HepG2 (cell line): ENCODE results near the gene MFSD12. TPM values are rescaled to one million over a fixed set of nuclear protein-coding genes. Genes with fewer than 3 reads are reported as not detected.

Source experiments
- ATAC-seq: fragments of 200-7000 bp; cut with Tn5 transposase; 3 replicates; pipeline ENCODE4 v1.9.1; 2020; ENCODE audit warnings: mild to moderate bottlenecking, moderate library complexity
- BruUV-seq: library from RNA; stranded (reverse); fragments of 400-500 nt; replicated peaks from 2 replicates; lab custom pipeline; 2021; lab: Mats Ljungman, UMichigan
- CTCF ChIA-PET: fragments of 300-600 bp; formaldehyde crosslinking; extraction: SDS; loops from one replicate; lab custom pipeline; 2021; ENCODE audit warnings: low total read pairs, inconsistent platforms, low intra/inter-chr PET ratio; lab: Yijun Ruan, JAX
- POLR2A ChIA-PET: fragments of 350-600 bp; sonication (Branson Sonifier 250); formaldehyde crosslinking; loops from one replicate; lab custom pipeline; 2020; ENCODE audit warnings: antibody characterized with exemption, inconsistent platforms; lab: Yijun Ruan, JAX
- DNase-seq: peaks from one replicate; pipeline ENCODE4 v3.0.0-alpha.2; 2015; ENCODE audit warnings: low spot score
- FAIRE-seq: peaks from 3 replicates; lab custom pipeline; 2011; peaks lifted over from hg19 to GRCh38; lab: Jason Lieb, UNC
- H2AFZ ChIP-seq: one replicate; pipeline ENCODE4 v1.6.1; 2011; ENCODE audit warnings: low read length, inconsistent platforms
- H3K27ac ChIP-seq: fragments of 300-600 bp; 3 replicates; pipeline ENCODE4 v1.8.0; 2011; ENCODE audit warnings: mixed run types, mild to moderate bottlenecking, mixed read lengths, low read length, inconsistent platforms; ENCODE audit not compliant: insufficient read depth; ENCODE audit errors: extremely low read length
- H3K27me3 ChIP-seq, 2 experiments: fragments of 200-600 bp in 1 of 2; 2 replicates in 1 of 2; 3 replicates in 1 of 2; pipeline versions ENCODE4 v1.6.0 to v1.8.0; 2011; ENCODE audit warnings: low read length in 2 of 2, mild to moderate bottlenecking in 2 of 2, moderate library complexity in 2 of 2, inconsistent platforms in 1 of 2; ENCODE audit not compliant: insufficient read depth in 2 of 2, control insufficient read depth in 1 of 2
- H3K36me3 ChIP-seq, 2 experiments: fragments of 200-600 bp in 1 of 2; replicated peaks in 1 of 2; 2 replicates in 1 of 2; 3 replicates in 1 of 2; pipeline versions ENCODE4 v1.5.1 to v1.8.0; 2011; ENCODE audit warnings: low read length in 2 of 2, inconsistent platforms in 1 of 2; ENCODE audit not compliant: insufficient read depth in 2 of 2, control insufficient read depth in 1 of 2
- H3K4me1 ChIP-seq: 2 replicates; pipeline ENCODE4 v1.5.1; 2012; ENCODE audit warnings: low read length, inconsistent platforms; ENCODE audit not compliant: insufficient read depth
- H3K4me2 ChIP-seq: 2 replicates; pipeline ENCODE4 v1.6.0; 2011; ENCODE audit warnings: low read depth, low read length, inconsistent platforms
- H3K4me3 ChIP-seq, 3 experiments: fragments of 200-600 bp in 1 of 3; sonication (generic), shearing (Covaris generic) in 1 of 3; replicated peaks in 1 of 3; 2 replicates each; pipeline ENCODE4 v1.5.1; 2011 to 2016; ENCODE audit warnings: low read length in 3 of 3, inconsistent platforms in 2 of 3, low read depth in 2 of 3, mild to moderate bottlenecking in 2 of 3, control low read depth in 1 of 3, mixed read lengths in 1 of 3; ENCODE audit not compliant: insufficient read depth in 1 of 3
- H3K79me2 ChIP-seq: one replicate; pipeline ENCODE4 v1.6.1; 2011; ENCODE audit warnings: low read length, inconsistent platforms; ENCODE audit not compliant: insufficient read depth
- H3K9ac ChIP-seq: 2 replicates; pipeline ENCODE4 v1.6.0; 2011; ENCODE audit warnings: mild to moderate bottlenecking, low read depth, low read length, inconsistent platforms; ENCODE audit not compliant: insufficient read depth
- H3K9me3 ChIP-seq: 2 replicates; pipeline ENCODE4 v1.5.1; 2012; ENCODE audit warnings: mild to moderate bottlenecking, low read length
- H4K20me1 ChIP-seq: 2 replicates; pipeline ENCODE4 v1.6.0; 2011; ENCODE audit warnings: inconsistent platforms, mild to moderate bottlenecking, low read length, moderate library complexity; ENCODE audit not compliant: insufficient read depth
- ATF7-NPFF ChIP-seq: sonication (generic); formaldehyde crosslinking; IDR thresholded peaks from 2 replicates; pipeline ENCODE4 v1.8.1; 2023; ENCODE audit warnings: mild to moderate bottlenecking, low read depth, missing genetic modification reagents, moderate library complexity
- ATRX ChIP-seq: sonication (generic); formaldehyde crosslinking; IDR thresholded peaks from 2 replicates; pipeline ENCODE4 v1.4.0; 2020; ENCODE audit warnings: missing genetic modification reagents, borderline replicate concordance
- CEBPB ChIP-seq: IDR thresholded peaks from 2 replicates; pipeline ENCODE4 v1.6.1; 2011; ENCODE audit warnings: low read depth, low read length, improper control_type of control experiment, borderline replicate concordance
- DMAP1 ChIP-seq: IDR thresholded peaks from 2 replicates; pipeline ENCODE4 v1.6.1; 2016
- NR2F6 ChIP-seq, 2 experiments: IDR thresholded peaks; 2 replicates each; pipeline ENCODE4 v1.6.1; 2016; ENCODE audit warnings: antibody characterized with exemption in 1 of 2, mild to moderate bottlenecking in 1 of 2
- SAP130 ChIP-seq: IDR thresholded peaks from 2 replicates; pipeline ENCODE4 v1.6.1; 2016; ENCODE audit warnings: low read depth
- SIX4 ChIP-seq: sonication (generic); formaldehyde crosslinking; IDR thresholded peaks from 2 replicates; pipeline ENCODE4 v1.4.0; 2020; ENCODE audit warnings: missing genetic modification reagents
- STAG1 ChIP-seq: sonication (generic); formaldehyde crosslinking; IDR thresholded peaks from 2 replicates; pipeline ENCODE4 v1.4.0; 2020; ENCODE audit warnings: missing genetic modification reagents
- TAF15 ChIP-seq: fragments of 200-400 bp; formaldehyde crosslinking; IDR thresholded peaks from one replicate; pipeline ENCODE4 v1.6.1; 2018; ENCODE audit warnings: mild to moderate bottlenecking, low read depth, low read length; ENCODE audit not compliant: poor library complexity, severe bottlenecking
- TCF7L2 ChIP-seq: IDR thresholded peaks from 2 replicates; pipeline ENCODE4 v1.6.1; 2011; ENCODE audit warnings: mild to moderate bottlenecking, low read depth, low read length, moderate library complexity
- WGBS: methylation state at CpG from one replicate; pipeline ENCODE4 v1.1.6; 2017; ENCODE audit warnings: low lambda C conversion rate; 5-methylcytosine and 5-hydroxymethylcytosine counted together
- in situ Hi-C: cut with HindIII; loops from 2 replicates; pipeline ENCODE4 v1.10.0; 2017; ENCODE audit warnings: low pct_unique_long_range_greater_than_20kb; ENCODE audit not compliant: extremely low pct_ligation_motif_present
- intact Hi-C: fragments of 100-400 bp; cut with micrococcal nuclease; formaldehyde crosslinking; loops from one replicate; pipeline ENCODE4 v1.10.0; 2022; ENCODE audit not compliant: unreplicated experiment
- polyA plus RNA-seq, 8 experiments: library from polyadenylated mRNA; depleted of rRNA in 3 of 8; stranded (reverse) in 7 of 8; unstranded in 1 of 8; fragments of >200 nt; fragmentation: Illumina TruSeq in 4 of 8; extraction: Trizol in 4 of 8; gene quantifications; 2 replicates each; pipeline versions ENCODE4 v1.2.1 to v1.2.3, GENCODE V29; 2011 to 2016; ENCODE audit warnings: low read depth in 4 of 8, missing spikeins in 1 of 8, mixed read lengths in 1 of 8; ENCODE audit not compliant: insufficient read depth in 1 of 8
- total RNA-seq, 5 experiments: library from RNA; depleted of rRNA; stranded (reverse); fragments of >200 nt; fragmentation: Illumina TruSeq; extraction: Trizol; gene quantifications; 2 replicates each; pipeline ENCODE4 v1.2.3, GENCODE V29; 2016; ENCODE audit warnings: low read depth in 1 of 5
- TF ChIP-seq, protein P1 (sequence below): sonication (generic); formaldehyde crosslinking; IDR thresholded peaks from 2 replicates; pipeline ENCODE4 v1.5.0; 2020; ENCODE audit warnings: missing genetic modification reagents
- TF ChIP-seq, protein P2 (sequence below): sonication (generic); formaldehyde crosslinking; IDR thresholded peaks from 2 replicates; pipeline ENCODE4 v1.4.0; 2020; ENCODE audit warnings: mild to moderate bottlenecking, missing genetic modification reagents

MFSD12 gene
- total and polyA plus RNA-seq, 2 of the 13 experiments (the other 11 are each of a cell fraction or from before 2014, with no cell fraction given): 27.2 to 29.1 TPM

DNA sequence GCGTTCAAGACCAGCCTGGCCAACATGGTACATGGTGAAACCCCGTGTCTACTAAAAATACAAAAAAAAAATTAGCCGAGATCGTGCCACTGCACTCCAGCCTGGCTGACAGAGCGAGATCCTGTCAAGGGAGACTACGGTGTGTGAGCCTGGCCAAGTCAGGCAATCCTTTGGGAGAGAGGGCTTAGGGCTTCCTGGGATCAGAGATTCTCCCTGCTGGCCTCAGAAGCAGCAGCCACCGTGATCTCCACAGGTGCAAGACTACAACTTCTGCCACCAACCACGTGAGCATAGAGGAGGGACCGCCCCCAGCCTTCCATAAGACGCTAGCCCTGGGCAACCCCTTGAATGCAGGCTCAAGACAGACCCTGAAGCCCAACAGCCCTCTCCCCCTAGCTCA is 7.6 kb downstream of the MFSD12 start:
- intact Hi-C loops (no loop called here), in situ Hi-C loops (no loop called here)
- no peaks in the 10 kb centered on the region for H3K9me3 ChIP-seq
- H4K20me1 ChIP-seq: no peaks in the 10 kb centered on the region
- H3K36me3 ChIP-seq: peaks cover 0 to 10% of the 10 kb centered on the region in 2 experiments; a peak in 3 of 5 replicates
- 98% methylated on average over 7 of the region's 10 CpGs for WGBS
- H3K4me1 ChIP-seq: peaks cover 25% of the 10 kb centered on the region
- no peaks in the 10 kb centered on the region for H3K27me3 ChIP-seq
- no peak for ATAC-seq
- H3K4me3 ChIP-seq: no peak overlapping the region
- BruUV-seq: no TSS peak
- H2AFZ ChIP-seq: no peak overlapping the region
- H3K4me2 ChIP-seq: no peak overlapping the region
- H3K79me2 ChIP-seq: no peaks in the 10 kb centered on the region
- H3K27ac ChIP-seq: no peak overlapping the region
- POLR2A ChIA-PET: no interaction called here
- no peak for FAIRE-seq
- CTCF ChIA-PET: no interaction called here
- no peak for DNase-seq
- TF ChIP-seq SIX4 (CRISPR knock-in tag) (no peak), CEBPB (no peak), NR2F6 (IDR thresholded peaks at IDR 0.05) (no peak), NR2F6 (CRISPR knock-in tag; IDR thresholded peaks at IDR 0.05) (no peak), STAG1 (CRISPR knock-in tag) (no peak), ATRX (CRISPR knock-in tag) (no peak), DMAP1 (CRISPR knock-in tag) (no peak), TCF7L2 (no peak), SAP130 (CRISPR knock-in tag) (no peak), ATF7-NPFF (CRISPR knock-in tag) (no peak), TAF15 (no peak)
- TF ChIP-seq, protein P1, sequence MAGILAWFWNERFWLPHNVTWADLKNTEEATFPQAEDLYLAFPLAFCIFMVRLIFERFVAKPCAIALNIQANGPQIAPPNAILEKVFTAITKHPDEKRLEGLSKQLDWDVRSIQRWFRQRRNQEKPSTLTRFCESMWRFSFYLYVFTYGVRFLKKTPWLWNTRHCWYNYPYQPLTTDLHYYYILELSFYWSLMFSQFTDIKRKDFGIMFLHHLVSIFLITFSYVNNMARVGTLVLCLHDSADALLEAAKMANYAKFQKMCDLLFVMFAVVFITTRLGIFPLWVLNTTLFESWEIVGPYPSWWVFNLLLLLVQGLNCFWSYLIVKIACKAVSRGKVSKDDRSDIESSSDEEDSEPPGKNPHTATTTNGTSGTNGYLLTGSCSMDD: no peak
- TF ChIP-seq, protein P2, sequence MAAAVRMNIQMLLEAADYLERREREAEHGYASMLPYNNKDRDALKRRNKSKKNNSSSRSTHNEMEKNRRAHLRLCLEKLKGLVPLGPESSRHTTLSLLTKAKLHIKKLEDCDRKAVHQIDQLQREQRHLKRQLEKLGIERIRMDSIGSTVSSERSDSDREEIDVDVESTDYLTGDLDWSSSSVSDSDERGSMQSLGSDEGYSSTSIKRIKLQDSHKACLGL (CRISPR knock-in tag): no peak
- TF ChIP-seq, all 625 proteins: peak for 0
- no peak overlapping the region for H3K9ac ChIP-seq
